Measurements from ENCODE around the gene ZNF320.

DNA sequence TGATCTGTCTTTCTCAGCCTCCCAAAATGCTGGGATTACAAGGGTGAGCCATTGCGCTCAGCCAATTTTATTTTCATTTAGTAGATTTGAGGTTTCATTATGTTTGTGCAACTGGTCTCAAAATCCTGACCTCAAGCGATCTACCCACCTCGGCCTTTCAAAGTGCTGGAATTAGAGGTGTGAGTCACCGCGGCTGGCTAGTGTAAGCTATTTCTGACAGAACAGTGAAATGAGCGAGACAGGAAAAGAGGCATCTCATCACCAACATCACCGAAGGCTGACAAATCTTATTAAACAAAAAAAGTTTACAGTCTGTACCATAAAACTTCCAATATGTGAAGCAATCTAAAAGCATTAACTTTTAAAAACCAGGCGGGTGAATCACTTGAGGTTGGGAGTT lies 38.0 kb upstream of the ZNF320 start:
- TF ChIP-seq PAX5 (IDR thresholded peaks at IDR 0.05; ENCODE audit: insufficient read depth, low read length, severe bottlenecking) (no peak), POLR2A (IDR thresholded peaks at IDR 0.05; ENCODE audit: low read depth, low read length) (no peak)
